ENCODE results near the gene THSD7A. TPM values are rescaled to one million over a fixed set of nuclear protein-coding genes. Genes with fewer than 3 reads are reported as not detected.

Gene THSD7A
- total and polyA plus RNA-seq, 2 of the 13 experiments (the other 11 are each of a cell fraction or from before 2014, with no cell fraction given) = 0.01 to 0.07 TPM

DNA sequence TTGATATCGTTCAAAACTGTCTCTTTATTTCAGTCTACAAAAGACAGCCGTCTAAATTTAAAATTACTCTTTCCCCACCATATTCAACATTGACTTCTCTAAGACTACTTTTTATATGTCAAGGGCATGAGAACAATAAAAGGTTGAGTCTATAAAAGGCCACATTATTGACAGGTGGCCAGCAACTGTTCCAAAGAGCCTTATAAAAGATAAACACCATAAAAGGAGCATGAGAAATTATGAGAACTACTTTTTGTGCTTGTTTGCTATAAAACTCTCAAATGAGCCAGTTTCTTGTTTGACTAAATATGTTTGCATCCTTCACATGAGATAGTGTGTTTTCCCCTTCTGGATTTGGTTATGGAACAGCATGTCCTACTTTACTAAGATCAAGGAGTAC lies 189.2 kb downstream of the THSD7A start:
- H3K9ac ChIP-seq (ENCODE audit: insufficient read depth, low read depth, low read length) = no peak overlapping the region
- no TSS peak for BruUV-seq (replicated peaks)
- no peak for ATAC-seq
- ChIA-PET CTCF (ENCODE audit: low intra/inter-chr PET ratio, low total read pairs) (no interaction called here), POLR2A (no interaction called here)
- no peaks in the 10 kb centered on the region for H3K9me3 ChIP-seq (ENCODE audit: low read length)
- intact Hi-C loops (cut with micrococcal nuclease; ENCODE audit: unreplicated experiment) (no loop called here), in situ Hi-C loops (cut with HindIII; ENCODE audit: extremely low pct_ligation_motif_present, low pct_unique_long_range_greater_than_20kb) (no loop called here)
- no peak overlapping the region for H3K4me3 ChIP-seq (replicated peaks in 1 of 3; ENCODE audit: insufficient read depth in 1 of 3, low read depth in 2 of 3, low read length in 3 of 3)
- H2AFZ ChIP-seq (ENCODE audit: low read length) = no peak overlapping the region
- no peak for FAIRE-seq
- no peak overlapping the region for H3K27ac ChIP-seq (ENCODE audit: extremely low read length, insufficient read depth, low read length)
- H4K20me1 ChIP-seq (ENCODE audit: insufficient read depth, low read length) = no peaks in the 10 kb centered on the region
- no peaks in the 10 kb centered on the region for H3K27me3 ChIP-seq (ENCODE audit: control insufficient read depth in 1 of 2, insufficient read depth in 2 of 2, low read length in 2 of 2)
- H3K4me1 ChIP-seq (ENCODE audit: insufficient read depth, low read length) = no peaks in the 10 kb centered on the region
- no peaks in the 10 kb centered on the region for H3K36me3 ChIP-seq (replicated peaks in 1 of 2; ENCODE audit: control insufficient read depth in 1 of 2, insufficient read depth in 2 of 2, low read length in 2 of 2)
- DNase-seq (ENCODE audit: low spot score) = no peak
- no peaks in the 10 kb centered on the region for H3K79me2 ChIP-seq (ENCODE audit: insufficient read depth, low read length)
- no peak overlapping the region for H3K4me2 ChIP-seq (ENCODE audit: low read depth, low read length)
- 3% methylated on average over 2 of the region's 2 CpGs for WGBS (ENCODE audit: low lambda C conversion rate)
- TF ChIP-seq ZNF563 (CRISPR knock-in tag; IDR thresholded peaks at IDR 0.05) (no peak), NKX3-1 (CRISPR knock-in tag; IDR thresholded peaks at IDR 0.05) (no peak), THYN1 (CRISPR knock-in tag; IDR thresholded peaks at IDR 0.05; ENCODE audit: borderline replicate concordance, low read depth) (no peak), ZNF737 (CRISPR knock-in tag; IDR thresholded peaks at IDR 0.05; ENCODE audit: borderline replicate concordance) (no peak), TAF1 (CRISPR knock-in tag; IDR thresholded peaks at IDR 0.05) (no peak), ZC3H4 (CRISPR knock-in tag; IDR thresholded peaks at IDR 0.05; ENCODE audit: borderline replicate concordance) (no peak), FOXA3 (CRISPR knock-in tag; IDR thresholded peaks at IDR 0.05) (no peak), ZNF484 (CRISPR knock-in tag; IDR thresholded peaks at IDR 0.05; ENCODE audit: borderline replicate concordance, low read depth) (no peak), ELF3 (CRISPR knock-in tag; IDR thresholded peaks at IDR 0.05) (no peak), ZNF605 (CRISPR knock-in tag; IDR thresholded peaks at IDR 0.05) (no peak)
- TF ChIP-seq, protein P1, sequence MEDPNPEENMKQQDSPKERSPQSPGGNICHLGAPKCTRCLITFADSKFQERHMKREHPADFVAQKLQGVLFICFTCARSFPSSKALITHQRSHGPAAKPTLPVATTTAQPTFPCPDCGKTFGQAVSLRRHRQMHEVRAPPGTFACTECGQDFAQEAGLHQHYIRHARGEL (CRISPR knock-in tag; IDR thresholded peaks at IDR 0.05) = no peak
- TF ChIP-seq, protein P2, sequence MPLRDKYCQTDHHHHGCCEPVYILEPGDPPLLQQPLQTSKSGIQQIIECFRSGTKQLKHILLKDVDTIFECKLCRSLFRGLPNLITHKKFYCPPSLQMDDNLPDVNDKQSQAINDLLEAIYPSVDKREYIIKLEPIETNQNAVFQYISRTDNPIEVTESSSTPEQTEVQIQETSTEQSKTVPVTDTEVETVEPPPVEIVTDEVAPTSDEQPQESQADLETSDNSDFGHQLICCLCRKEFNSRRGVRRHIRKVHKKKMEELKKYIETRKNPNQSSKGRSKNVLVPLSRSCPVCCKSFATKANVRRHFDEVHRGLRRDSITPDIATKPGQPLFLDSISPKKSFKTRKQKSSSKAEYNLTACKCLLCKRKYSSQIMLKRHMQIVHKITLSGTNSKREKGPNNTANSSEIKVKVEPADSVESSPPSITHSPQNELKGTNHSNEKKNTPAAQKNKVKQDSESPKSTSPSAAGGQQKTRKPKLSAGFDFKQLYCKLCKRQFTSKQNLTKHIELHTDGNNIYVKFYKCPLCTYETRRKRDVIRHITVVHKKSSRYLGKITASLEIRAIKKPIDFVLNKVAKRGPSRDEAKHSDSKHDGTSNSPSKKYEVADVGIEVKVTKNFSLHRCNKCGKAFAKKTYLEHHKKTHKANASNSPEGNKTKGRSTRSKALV (CRISPR knock-in tag; IDR thresholded peaks at IDR 0.05) = no peak
- TF ChIP-seq, protein P3, sequence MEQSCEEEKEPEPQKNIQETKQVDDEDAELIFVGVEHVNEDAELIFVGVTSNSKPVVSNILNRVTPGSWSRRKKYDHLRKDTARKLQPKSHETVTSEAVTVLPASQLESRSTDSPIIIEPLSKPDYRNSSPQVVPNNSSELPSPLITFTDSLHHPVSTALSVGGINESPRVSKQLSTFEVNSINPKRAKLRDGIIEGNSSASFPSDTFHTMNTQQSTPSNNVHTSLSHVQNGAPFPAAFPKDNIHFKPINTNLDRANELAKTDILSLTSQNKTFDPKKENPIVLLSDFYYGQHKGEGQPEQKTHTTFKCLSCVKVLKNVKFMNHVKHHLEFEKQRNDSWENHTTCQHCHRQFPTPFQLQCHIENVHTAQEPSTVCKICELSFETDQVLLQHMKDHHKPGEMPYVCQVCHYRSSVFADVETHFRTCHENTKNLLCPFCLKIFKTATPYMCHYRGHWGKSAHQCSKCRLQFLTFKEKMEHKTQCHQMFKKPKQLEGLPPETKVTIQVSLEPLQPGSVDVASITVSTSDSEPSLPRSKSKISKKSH (CRISPR knock-in tag; IDR thresholded peaks at IDR 0.05; ENCODE audit: borderline replicate concordance) = no peak
- TF ChIP-seq, protein P4, sequence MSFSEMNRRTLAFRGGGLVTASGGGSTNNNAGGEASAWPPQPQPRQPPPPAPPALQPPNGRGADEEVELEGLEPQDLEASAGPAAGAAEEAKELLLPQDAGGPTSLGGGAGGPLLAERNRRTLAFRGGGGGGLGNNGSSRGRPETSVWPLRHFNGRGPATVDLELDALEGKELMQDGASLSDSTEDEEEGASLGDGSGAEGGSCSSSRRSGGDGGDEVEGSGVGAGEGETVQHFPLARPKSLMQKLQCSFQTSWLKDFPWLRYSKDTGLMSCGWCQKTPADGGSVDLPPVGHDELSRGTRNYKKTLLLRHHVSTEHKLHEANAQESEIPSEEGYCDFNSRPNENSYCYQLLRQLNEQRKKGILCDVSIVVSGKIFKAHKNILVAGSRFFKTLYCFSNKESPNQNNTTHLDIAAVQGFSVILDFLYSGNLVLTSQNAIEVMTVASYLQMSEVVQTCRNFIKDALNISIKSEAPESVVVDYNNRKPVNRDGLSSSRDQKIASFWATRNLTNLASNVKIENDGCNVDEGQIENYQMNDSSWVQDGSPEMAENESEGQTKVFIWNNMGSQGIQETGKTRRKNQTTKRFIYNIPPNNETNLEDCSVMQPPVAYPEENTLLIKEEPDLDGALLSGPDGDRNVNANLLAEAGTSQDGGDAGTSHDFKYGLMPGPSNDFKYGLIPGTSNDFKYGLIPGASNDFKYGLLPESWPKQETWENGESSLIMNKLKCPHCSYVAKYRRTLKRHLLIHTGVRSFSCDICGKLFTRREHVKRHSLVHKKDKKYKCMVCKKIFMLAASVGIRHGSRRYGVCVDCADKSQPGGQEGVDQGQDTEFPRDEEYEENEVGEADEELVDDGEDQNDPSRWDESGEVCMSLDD (CRISPR knock-in tag; IDR thresholded peaks at IDR 0.05; ENCODE audit: borderline replicate concordance) = no peak
- TF ChIP-seq, protein P5, sequence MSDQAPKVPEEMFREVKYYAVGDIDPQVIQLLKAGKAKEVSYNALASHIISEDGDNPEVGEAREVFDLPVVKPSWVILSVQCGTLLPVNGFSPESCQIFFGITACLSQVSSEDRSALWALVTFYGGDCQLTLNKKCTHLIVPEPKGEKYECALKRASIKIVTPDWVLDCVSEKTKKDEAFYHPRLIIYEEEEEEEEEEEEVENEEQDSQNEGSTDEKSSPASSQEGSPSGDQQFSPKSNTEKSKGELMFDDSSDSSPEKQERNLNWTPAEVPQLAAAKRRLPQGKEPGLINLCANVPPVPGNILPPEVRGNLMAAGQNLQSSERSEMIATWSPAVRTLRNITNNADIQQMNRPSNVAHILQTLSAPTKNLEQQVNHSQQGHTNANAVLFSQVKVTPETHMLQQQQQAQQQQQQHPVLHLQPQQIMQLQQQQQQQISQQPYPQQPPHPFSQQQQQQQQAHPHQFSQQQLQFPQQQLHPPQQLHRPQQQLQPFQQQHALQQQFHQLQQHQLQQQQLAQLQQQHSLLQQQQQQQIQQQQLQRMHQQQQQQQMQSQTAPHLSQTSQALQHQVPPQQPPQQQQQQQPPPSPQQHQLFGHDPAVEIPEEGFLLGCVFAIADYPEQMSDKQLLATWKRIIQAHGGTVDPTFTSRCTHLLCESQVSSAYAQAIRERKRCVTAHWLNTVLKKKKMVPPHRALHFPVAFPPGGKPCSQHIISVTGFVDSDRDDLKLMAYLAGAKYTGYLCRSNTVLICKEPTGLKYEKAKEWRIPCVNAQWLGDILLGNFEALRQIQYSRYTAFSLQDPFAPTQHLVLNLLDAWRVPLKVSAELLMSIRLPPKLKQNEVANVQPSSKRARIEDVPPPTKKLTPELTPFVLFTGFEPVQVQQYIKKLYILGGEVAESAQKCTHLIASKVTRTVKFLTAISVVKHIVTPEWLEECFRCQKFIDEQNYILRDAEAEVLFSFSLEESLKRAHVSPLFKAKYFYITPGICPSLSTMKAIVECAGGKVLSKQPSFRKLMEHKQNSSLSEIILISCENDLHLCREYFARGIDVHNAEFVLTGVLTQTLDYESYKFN (CRISPR knock-in tag; conservative IDR thresholded peaks at IDR 0.05) = no peak
